Suprapubic skin (tissue), 4 donors: Measurements from ENCODE around the gene KDM5B. TPM values are rescaled to one million over a fixed set of nuclear protein-coding genes. Genes with fewer than 3 reads are reported as not detected.

Experiments used
- DNase-seq, 2 donors: peaks; one replicate each; pipeline ENCODE4 v3.0.0-alpha.2; 2019; ENCODE audit warnings: low spot score in 2 of 2
- H3K27ac ChIP-seq: fragments of 200-600 bp; sonication (generic); one replicate; pipeline ENCODE4 v1.5.1; 2019
- H3K27me3 ChIP-seq: fragments of 200-600 bp; sonication (generic); one replicate; pipeline ENCODE4 v1.5.1; 2019
- H3K36me3 ChIP-seq: fragments of 200-600 bp; sonication (generic); one replicate; pipeline ENCODE4 v1.5.1; 2019
- H3K4me1 ChIP-seq: fragments of 200-600 bp; sonication (generic); one replicate; pipeline ENCODE4 v1.5.1; 2019
- H3K4me3 ChIP-seq: fragments of 200-600 bp; sonication (generic); one replicate; pipeline ENCODE4 v1.5.1; 2019; ENCODE audit warnings: mild to moderate bottlenecking
- H3K9me3 ChIP-seq: fragments of 200-600 bp; sonication (generic); one replicate; pipeline ENCODE4 v1.5.1; 2019
- EP300 ChIP-seq: sonication (generic); formaldehyde crosslinking; IDR thresholded peaks from one replicate; pipeline ENCODE4 v1.6.1; 2017; ENCODE audit warnings: antibody characterized with exemption
- POLR2A ChIP-seq, 2 donors: fragments of 450-650 bp; IDR thresholded peaks; one replicate each; pipeline ENCODE4 v1.6.1; 2017; ENCODE audit warnings: antibody characterized with exemption in 2 of 2, mild to moderate bottlenecking in 2 of 2, moderate library complexity in 2 of 2
- POLR2AphosphoS5 ChIP-seq, 3 donors: sonication (generic); formaldehyde crosslinking; IDR thresholded peaks; one replicate each; pipeline ENCODE4 v1.6.1; 2017; ENCODE audit warnings: antibody characterized with exemption in 3 of 3
- WGBS: methylation state at CpG from one replicate; pipeline ENCODE4 v1.1.5; 2018; 5-methylcytosine and 5-hydroxymethylcytosine counted together
- total RNA-seq, 4 donors: library from RNA; depleted of rRNA; stranded (reverse); fragments of >200 nt; gene quantifications; one replicate each; pipeline ENCODE4 v1.1.0, GENCODE V29; 2016
- TF ChIP-seq, protein P1 (sequence below), 2 donors: fragments of 200-600 bp in 1 of 2; fragments of 450-650 bp in 1 of 2; sonication (generic) in 1 of 2; IDR thresholded peaks; one replicate each; pipeline ENCODE4 v1.5.1; 2016 to 2019; ENCODE audit warnings: antibody characterized with exemption in 2 of 2, mild to moderate bottlenecking in 1 of 2, moderate library complexity in 1 of 2

The KDM5B gene
- total RNA-seq, 4 donors from 2014 or later, result 76.1 to 165 (median 89.4) TPM

DNA sequence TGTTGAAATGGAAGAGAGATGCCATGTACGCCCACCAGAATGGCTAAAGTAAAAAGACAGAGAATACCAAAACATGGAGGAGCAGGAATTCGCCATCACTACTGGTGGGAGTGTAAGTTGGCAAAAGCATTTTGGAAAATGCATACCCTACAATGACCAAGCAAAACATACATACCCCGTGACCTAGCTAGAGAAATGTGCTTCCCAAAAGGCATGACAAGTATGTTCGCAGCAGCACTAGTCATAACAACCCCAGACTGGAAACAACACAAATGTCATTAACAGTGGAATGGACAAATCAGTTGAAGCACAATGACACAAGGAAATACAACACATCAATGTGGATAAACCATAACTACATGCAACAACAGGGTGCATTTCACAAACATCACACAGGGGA is 125.2 kb downstream of the KDM5B start:
- H3K4me3 ChIP-seq, result no peak overlapping the region
- 84% methylated on average over 4 of the region's 4 CpGs for WGBS
- H3K27ac ChIP-seq, result no peak overlapping the region
- TF ChIP-seq, protein P1, sequence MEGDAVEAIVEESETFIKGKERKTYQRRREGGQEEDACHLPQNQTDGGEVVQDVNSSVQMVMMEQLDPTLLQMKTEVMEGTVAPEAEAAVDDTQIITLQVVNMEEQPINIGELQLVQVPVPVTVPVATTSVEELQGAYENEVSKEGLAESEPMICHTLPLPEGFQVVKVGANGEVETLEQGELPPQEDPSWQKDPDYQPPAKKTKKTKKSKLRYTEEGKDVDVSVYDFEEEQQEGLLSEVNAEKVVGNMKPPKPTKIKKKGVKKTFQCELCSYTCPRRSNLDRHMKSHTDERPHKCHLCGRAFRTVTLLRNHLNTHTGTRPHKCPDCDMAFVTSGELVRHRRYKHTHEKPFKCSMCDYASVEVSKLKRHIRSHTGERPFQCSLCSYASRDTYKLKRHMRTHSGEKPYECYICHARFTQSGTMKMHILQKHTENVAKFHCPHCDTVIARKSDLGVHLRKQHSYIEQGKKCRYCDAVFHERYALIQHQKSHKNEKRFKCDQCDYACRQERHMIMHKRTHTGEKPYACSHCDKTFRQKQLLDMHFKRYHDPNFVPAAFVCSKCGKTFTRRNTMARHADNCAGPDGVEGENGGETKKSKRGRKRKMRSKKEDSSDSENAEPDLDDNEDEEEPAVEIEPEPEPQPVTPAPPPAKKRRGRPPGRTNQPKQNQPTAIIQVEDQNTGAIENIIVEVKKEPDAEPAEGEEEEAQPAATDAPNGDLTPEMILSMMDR (IDR thresholded peaks at IDR 0.05), result no peak
- TF ChIP-seq POLR2AphosphoS5 (IDR thresholded peaks at IDR 0.05) (no peak), POLR2A (IDR thresholded peaks at IDR 0.05) (no peak), EP300 (no peak)
- no peak for DNase-seq
- no peaks in the 10 kb centered on the region for H3K36me3 ChIP-seq
- H3K27me3 ChIP-seq, result peaks cover 57% of the 10 kb centered on the region
- H3K4me1 ChIP-seq, result no peaks in the 10 kb centered on the region
- no peaks in the 10 kb centered on the region for H3K9me3 ChIP-seq

DNA sequence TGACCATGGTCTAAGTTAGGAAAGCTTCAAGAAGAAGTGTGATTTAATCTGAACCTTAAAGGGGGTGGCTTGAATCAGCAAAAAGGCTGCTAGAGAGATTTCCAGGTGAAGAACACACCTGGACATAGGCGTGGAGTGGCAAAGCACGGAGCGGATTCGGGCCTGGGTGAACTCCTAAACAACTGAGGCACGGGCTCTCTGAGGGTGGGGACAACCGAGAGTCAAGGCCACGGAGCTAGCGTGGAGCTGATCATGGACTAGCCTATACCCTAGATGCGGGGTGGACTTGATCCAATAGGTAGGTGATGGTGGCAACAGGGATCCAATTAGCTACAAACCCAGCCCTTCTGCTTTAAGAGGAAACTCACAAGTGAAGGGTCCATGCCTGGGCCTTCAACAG is 125.7 kb downstream of the KDM5B start:
- H3K36me3 ChIP-seq, result no peaks in the 10 kb centered on the region
- no peak overlapping the region for H3K27ac ChIP-seq
- TF ChIP-seq POLR2A (IDR thresholded peaks at IDR 0.05) (no peak), POLR2AphosphoS5 (IDR thresholded peaks at IDR 0.05) (no peak), EP300 (no peak)
- TF ChIP-seq, protein P1 (IDR thresholded peaks at IDR 0.05), result no peak
- no peak overlapping the region for H3K4me3 ChIP-seq
- H3K4me1 ChIP-seq, result no peaks in the 10 kb centered on the region
- peaks cover 52% of the 10 kb centered on the region for H3K27me3 ChIP-seq
- H3K9me3 ChIP-seq, result no peaks in the 10 kb centered on the region
- no peak for DNase-seq
- WGBS, result 95% methylated on average over 9 of the region's 9 CpGs

DNA sequence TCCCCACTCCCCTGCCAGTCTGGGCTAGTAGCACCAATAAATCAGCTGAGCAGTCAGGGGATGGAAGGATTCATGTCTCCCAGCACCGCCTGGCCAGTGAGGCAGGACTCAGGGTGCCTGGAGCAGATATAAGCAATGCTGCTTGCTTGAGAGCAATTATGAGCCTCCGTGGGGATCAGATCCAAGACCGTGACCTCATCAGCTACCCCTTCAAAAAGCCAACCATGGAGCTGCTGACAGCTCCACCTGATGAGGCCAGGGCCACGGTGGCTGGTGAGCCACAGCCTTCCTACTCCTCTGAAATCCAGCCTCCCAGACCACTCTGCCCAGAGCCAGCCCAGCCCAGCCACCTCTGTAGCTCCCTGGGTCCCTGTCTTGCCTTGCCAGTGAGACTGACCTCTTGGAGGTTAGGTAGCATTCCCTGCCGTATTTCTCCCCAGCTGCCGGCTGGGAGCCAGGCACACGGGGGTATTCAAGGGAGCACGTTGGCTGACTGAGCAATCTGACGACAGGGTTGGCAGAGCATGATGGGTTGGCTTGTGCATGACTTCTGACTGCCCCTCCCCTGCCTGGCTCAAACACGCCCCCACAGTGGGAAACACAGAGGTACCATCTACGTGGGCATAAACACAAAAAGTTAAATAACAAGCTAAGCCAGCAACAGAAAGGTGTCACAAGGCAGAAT is 126.3 kb downstream of the KDM5B start:
- H3K9me3 ChIP-seq, result no peaks in the 10 kb centered on the region
- 55% methylated on average over 8 of the region's 11 CpGs for WGBS
- no peaks in the 10 kb centered on the region for H3K4me1 ChIP-seq
- H3K4me3 ChIP-seq, result no peak overlapping the region
- H3K27ac ChIP-seq, result no peak overlapping the region
- DNase-seq, result no peak
- TF ChIP-seq POLR2AphosphoS5 (IDR thresholded peaks at IDR 0.05) (no peak), POLR2A (IDR thresholded peaks at IDR 0.05) (no peak), EP300 (no peak)
- TF ChIP-seq, protein P1 (IDR thresholded peaks at IDR 0.05), result no peak
- no peaks in the 10 kb centered on the region for H3K36me3 ChIP-seq
- peaks cover 52% of the 10 kb centered on the region for H3K27me3 ChIP-seq

DNA sequence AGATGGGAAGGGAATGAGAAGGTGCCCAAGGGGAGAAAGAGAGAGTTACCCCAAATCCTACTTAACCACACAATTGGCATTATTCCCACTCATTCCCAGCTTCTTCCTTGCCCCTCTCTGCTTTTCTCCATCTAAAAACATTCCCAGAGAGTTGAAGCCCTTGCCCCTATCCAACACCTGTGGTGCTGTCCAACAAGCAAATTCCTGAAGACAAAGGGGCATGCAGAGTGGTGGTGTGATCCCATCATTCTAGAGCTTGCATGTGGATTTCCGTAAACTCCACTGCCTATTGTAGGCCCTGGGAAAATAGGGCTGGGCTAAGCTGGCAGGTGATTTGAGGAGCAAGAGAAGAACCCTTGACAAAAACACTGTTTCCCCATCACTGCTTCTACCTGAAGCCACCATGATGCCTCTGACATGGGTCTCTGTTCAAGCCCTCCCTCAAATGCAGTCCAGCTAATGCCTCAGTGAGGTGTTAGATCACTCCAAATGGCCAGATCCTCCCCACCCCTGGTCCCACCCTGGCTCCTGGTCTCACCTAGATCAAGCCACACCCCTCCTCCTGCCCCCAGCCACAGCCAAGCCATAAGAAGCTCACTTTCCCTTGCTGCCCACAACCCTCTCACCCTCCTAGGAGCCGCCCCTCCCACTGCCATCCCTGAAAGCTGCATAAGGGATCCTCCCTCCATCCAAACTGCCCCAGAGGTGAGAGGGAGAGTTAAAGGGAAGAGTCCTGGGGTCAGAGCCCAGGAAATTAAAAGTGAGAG is 127.5 kb downstream of the KDM5B start:
- Histone ChIP-seq H3K4me3 (no peak overlapping the region), H3K27me3 (peaks cover 52% of the 10 kb centered on the region), H3K27ac (no peak overlapping the region), H3K4me1 (no peaks in the 10 kb centered on the region), H3K36me3 (no peaks in the 10 kb centered on the region), H3K9me3 (no peaks in the 10 kb centered on the region)
- DNase-seq, result no peak
- 65% methylated on average over 2 of the region's 2 CpGs for WGBS
- TF ChIP-seq EP300 (no peak), POLR2A (IDR thresholded peaks at IDR 0.05) (no peak), POLR2AphosphoS5 (IDR thresholded peaks at IDR 0.05) (no peak)
- TF ChIP-seq, protein P1 (IDR thresholded peaks at IDR 0.05), result no peak
